SHP77 (cell line): ENCODE measurements around the gene YIF1A.

Experiments used
- DNase-seq, 2 experiments: peaks; one replicate each; lab custom pipeline; 2025; lab: John Stamatoyannopoulos, UW

YIF1A gene

DNA sequence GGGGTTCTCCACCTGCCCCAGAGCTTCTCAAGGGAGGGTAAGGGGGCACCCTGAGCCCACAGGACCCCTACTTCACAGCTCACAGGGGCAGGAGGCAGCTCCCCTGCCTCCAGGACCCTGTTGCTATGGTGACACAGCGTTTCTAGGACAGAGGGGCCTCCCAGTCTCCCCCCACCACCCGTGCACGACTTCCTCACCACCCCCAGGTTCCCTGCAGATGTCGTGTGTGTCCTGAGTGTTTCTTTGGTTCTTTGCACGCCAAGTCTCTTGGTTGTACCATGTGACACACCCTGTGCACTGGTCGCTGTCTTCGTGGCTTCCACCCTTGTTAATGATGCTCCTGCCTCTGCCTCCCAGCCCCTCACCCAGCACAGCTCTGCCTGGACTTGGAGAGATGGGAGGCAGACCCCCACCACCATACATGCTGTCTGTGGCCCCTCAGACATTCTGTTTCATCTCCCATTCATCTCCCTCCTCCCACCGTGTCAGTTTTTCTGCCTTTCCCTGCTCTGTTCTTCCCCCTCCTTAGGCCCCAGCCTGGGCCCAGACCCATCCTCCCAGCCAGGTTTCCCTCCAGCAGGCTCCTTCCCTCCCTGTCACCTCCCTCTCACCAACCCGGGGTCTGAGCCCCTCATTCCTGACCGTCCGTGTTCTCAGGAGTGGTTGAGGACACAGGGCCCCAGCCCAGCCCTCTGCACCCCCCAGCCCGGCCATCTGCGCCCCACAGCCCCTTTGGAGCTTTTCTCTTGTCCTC, 45.0 kb downstream of the YIF1A start:
- DNase-seq = no peak

DNA sequence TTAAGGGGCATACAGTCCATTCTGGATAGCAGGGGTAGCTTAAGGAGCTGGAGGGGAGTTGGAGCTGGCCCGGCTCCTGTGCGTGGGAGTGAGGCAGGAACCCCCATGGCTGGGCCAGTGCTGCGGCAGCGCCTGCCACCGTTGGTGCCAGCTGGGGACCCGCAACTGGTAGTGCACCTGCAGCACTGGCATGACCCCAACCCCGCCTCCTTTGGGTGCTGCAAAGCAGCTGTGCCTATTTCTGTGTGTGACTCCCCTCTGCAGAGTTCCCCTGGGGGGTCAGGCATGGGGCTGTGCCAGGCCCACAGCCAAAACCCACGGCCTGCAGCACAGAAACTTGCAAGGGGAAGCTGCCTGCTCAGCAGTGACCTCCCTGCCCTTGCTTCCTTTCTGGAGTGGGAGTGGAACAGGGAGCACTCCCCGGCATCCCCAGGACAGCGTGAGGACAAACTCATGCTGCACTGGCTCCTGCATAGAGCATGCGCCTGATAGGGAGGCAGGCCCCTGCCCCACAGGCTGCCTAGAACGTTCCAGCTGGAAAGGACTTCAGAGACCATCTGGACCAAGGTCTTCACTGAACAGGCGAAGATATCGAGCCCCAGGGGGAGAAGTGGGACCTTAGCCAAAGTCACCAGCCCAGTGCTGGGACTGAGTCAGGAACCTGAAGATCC, 46.7 kb downstream of the YIF1A start:
- DNase-seq = no peak

DNA sequence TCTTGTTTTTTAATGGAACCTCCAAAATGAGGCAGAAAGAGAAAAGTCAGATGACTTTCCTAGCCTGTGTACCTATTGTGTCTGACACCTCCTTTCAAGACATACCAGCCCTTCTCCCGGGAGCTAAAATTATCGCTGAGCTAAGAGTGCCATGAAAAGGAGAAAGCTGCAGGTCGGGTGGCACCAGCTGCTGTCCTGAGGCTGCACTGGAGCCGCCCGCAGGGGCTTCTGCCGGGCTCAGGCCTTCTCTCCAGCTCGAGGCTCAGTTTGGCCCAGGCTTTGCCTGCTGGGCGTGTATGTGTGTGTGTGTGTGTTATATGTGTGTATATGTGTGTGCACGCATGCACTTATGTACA, 48.2 kb downstream of the YIF1A start:
- DNase-seq = no peak

DNA sequence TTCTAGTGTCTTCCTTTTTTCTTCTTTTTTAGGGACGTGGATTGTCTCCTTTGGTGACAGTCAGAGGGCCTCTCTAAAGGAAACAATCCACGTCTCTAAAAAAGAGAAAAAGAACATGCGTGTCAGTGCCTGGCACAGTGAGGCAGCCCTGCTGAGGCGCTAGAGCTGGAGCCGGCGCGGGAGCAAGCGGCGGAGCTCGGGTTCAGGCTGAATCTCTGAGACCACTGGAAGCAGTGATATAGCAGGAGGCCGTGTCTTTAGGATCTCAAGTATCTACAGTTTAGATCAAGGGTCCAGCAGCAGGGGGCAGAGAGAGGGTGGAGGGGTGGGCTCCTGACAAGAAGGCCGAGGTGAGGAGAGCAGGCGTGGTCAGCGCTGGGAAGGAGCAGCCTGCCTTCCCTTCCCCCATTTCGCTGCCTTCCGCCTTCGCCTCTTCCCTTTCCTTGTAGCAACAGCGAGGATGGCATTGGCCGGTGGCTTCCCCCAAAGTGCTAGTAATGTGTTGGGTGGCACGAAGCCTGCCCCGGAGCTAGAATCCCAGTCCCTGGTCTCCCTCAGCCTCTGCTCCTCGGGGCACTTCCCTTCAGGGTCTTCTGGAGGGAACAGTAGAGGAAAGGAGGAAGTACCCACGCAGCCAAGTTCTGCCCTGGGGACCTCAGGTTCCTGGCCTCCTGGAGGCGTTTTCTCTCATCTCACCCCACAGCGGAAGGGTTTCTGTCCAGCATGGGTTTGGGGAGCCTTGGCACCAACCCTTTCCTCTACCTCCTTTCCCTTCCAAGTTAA, 48.8 kb downstream of the YIF1A start:
- DNase-seq = no peak

- DNase-seq = no peak
Observed at GRCh38 chr11:66239511-66239910, 49.4 kb downstream of the YIF1A start.

DNA sequence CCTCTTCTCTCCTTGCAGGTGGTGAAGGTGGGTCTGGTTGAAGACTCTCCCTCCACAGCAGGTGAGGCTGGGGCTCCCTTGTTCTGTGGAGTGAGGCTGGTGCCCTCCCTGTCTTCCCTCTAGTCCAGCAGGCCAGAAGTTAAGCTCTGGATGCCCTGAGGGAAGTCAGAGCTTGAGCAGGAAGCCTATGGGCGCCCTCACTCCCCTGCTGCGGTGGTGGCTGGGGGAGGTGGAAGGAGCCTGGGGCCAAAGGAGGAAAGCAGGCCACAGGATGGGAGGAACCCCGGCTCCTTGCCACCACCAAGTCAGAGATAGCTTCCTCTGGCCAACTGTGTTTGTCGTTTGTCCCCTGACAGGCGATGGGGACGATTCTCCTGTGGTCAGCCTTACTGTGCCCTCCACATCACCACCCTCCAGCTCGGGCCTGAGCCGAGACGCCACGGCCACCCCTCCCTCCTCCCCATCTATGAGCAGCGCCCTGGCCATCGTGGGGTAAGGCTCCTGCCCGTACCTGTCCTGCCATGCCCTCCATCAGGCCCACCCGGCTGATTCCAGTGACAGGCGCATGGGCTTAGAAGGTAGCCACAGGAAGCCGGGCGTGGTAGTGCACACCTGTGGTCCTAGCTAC, 50.0 kb downstream of the YIF1A start:
- no peak for DNase-seq

GRCh38 chr11:66237867-66238266, 51.1 kb downstream of the YIF1A start:
- DNase-seq = no peak

DNA sequence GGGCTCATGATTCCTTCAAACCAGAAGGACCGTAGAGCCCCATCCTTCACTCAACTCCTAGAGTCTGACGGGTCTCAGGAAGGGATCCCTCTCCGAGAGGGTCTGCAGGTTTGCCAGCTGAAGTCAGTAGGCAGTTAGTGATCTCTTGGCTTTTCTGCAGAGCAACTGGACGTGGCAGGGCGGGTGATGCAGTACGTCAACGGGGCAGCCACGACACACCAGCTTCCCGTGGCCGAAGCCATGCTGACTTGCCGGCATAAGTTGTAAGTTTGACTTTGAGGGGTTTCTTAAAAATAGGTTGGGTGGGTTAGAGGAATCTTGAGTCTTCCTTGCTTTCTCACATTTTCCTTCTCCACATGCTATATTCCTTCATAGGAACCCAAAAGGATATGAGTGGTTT, 53.8 kb downstream of the YIF1A start:
- DNase-seq = no peak
